T-cell (primary cell): Measurements from ENCODE around the gene PLD4. TPM values are rescaled to one million over a fixed set of nuclear protein-coding genes. Genes with fewer than 3 reads are reported as not detected.
"Not testable (repeated sequence)": the region's sequence is repeated elsewhere in the genome, so short reads cannot be mapped to it uniquely, and the experiment has no call there.

Source experiments
- ATAC-seq, 4 experiments: fragments of 200-7000 bp in 3 of 4; fragments of 150-1000 bp in 1 of 4; cut with Tn5 transposase; replicated peaks in 1 of 4; 1 replicate in 3 of 4; 2 replicates in 1 of 4; pipeline ENCODE4 v1.10.0; 2021; ENCODE audit warnings: moderate library complexity in 3 of 4, mild to moderate bottlenecking in 2 of 4, moderate number of reproducible peaks in 1 of 4
- CTCF ChIA-PET, 2 donors: fragments of 300-600 bp; sonication (Branson Sonifier 250); formaldehyde crosslinking; loops; one replicate each; lab custom pipeline; 2022; ENCODE audit warnings: antibody characterized with exemption in 2 of 2; lab: Charles Lee
- POLR2A ChIA-PET, 2 donors: fragments of 300-600 bp; sonication (Branson Sonifier 250); formaldehyde crosslinking; loops; one replicate each; lab custom pipeline; 2022; ENCODE audit warnings: antibody characterized with exemption in 2 of 2; lab: Charles Lee
- DNase-seq, 35 experiments: peaks; one replicate each; pipeline versions ENCODE4 v3.0.0 to v3.0.0-alpha.2; 2013 to 2023
- H3K27ac ChIP-seq: one replicate; pipeline ENCODE4 v1.5.1; 2013; ENCODE audit warnings: low read length
- H3K27me3 ChIP-seq, 2 experiments: replicated peaks in 1 of 2; 1 replicate in 1 of 2; 2 replicates in 1 of 2; pipeline versions ENCODE4 v1.6.1 to v1.7.0; 2013; ENCODE audit warnings: low read length in 1 of 2, mixed read lengths in 1 of 2; ENCODE audit not compliant: control insufficient read depth in 2 of 2, insufficient read depth in 2 of 2; ENCODE audit errors: extremely low read depth in 1 of 2
- H3K36me3 ChIP-seq, 2 donors: 1 replicate in 1 of 2; 2 replicates in 1 of 2; pipeline versions ENCODE4 v1.6.1 to v1.7.0; 2013; ENCODE audit warnings: low read length in 1 of 2; ENCODE audit not compliant: control insufficient read depth in 2 of 2, insufficient read depth in 1 of 2; ENCODE audit errors: extremely low read depth in 1 of 2
- H3K4me1 ChIP-seq, 2 experiments: 1 replicate in 1 of 2; 2 replicates in 1 of 2; pipeline versions ENCODE4 v1.6.1 to v1.7.0; 2013; ENCODE audit warnings: low read length in 2 of 2, mixed read lengths in 1 of 2; ENCODE audit not compliant: insufficient read depth in 2 of 2, control insufficient read depth in 1 of 2; ENCODE audit errors: extremely low read depth in 1 of 2
- H3K4me3 ChIP-seq, 2 donors: 1 replicate in 1 of 2; 2 replicates in 1 of 2; pipeline versions ENCODE4 v1.5.1 to v1.7.0; 2013; ENCODE audit warnings: mild to moderate bottlenecking in 2 of 2, low read length in 1 of 2, moderate library complexity in 1 of 2; ENCODE audit not compliant: control insufficient read depth in 1 of 2; ENCODE audit errors: extremely low read depth in 1 of 2
- H3K9me3 ChIP-seq: 2 replicates; pipeline ENCODE4 v1.7.0; 2013
- H3K27ac Mint-ChIP-seq, 2 donors: one replicate each; pipeline ENCODE4 v1.8.0; 2020 to 2021; ENCODE audit warnings: mild to moderate bottlenecking in 2 of 2, mixed read lengths in 2 of 2
- H3K27me3 Mint-ChIP-seq, 2 donors: one replicate each; pipeline ENCODE4 v1.8.0; 2021 to 2022; ENCODE audit warnings: mixed read lengths in 2 of 2
- H3K36me3 Mint-ChIP-seq: one replicate; pipeline ENCODE4 v1.8.0; 2021; ENCODE audit warnings: mixed read lengths
- H3K4me1 Mint-ChIP-seq, 3 donors: one replicate each; pipeline ENCODE4 v1.8.0; 2020 to 2022; ENCODE audit warnings: mixed read lengths in 3 of 3, mild to moderate bottlenecking in 1 of 3
- H3K4me3 Mint-ChIP-seq, 3 donors: one replicate each; pipeline ENCODE4 v1.8.0; 2020 to 2022; ENCODE audit warnings: mild to moderate bottlenecking in 3 of 3, mixed read lengths in 3 of 3, moderate library complexity in 3 of 3
- H3K9me3 Mint-ChIP-seq, 3 donors: one replicate each; pipeline ENCODE4 v1.8.0; 2020 to 2022; ENCODE audit warnings: mixed read lengths in 3 of 3
- WGBS: methylation state at CpG from one replicate; pipeline ENCODE4 v1.1.5; 2013; ENCODE audit warnings: missing lambda C conversion rate; ENCODE audit not compliant: insufficient coverage; 5-methylcytosine and 5-hydroxymethylcytosine counted together
- total RNA-seq, 35 experiments: library from RNA in 6 of 35; stranded (reverse) in 6 of 35; fragments of 120-200 nt in 1 of 35; gene quantifications; one replicate each; pipeline versions ENCODE4 v1.2.1 to v1.2.4 and lab custom pipeline; 2013 to 2026

PLD4 gene
- total RNA-seq, 5 donors from 2014 or later (not counting 1 experiment from before 2014, with no cell fraction given) = 0.65 to 4.9 (median 3.9) TPM

DNA sequence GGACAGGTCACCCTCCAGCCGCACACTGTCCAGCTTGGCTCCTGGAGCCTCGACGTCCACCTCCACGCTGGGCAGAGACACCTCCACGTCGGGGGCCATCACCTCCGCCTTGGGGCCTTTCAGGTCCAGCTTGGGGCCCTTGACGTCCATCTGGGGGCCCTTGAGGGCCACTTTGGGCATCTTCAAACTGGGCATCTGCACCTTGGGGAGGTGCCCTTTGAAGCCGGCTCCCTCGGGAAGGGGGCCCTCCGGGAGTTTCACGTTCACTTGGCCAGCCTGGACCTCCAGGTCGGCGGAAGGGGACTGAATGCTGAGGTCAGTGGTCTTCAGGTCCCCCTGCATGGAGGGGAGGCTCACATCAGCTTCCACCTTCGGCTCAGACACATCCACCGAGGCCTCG lies 25.3 kb downstream of the PLD4 start:
- H3K27ac Mint-ChIP-seq = no peak overlapping the region
- ChIA-PET CTCF (no interaction called here), POLR2A (no interaction called here)
- 86% methylated on average over 17 of the region's 17 CpGs for WGBS
- no peaks in the 10 kb centered on the region for H3K4me1 Mint-ChIP-seq
- H3K27ac ChIP-seq = no peak overlapping the region
- no peaks in the 10 kb centered on the region for H3K4me1 ChIP-seq
- no peaks in the 10 kb centered on the region for H3K9me3 Mint-ChIP-seq
- no peak overlapping the region for H3K4me3 Mint-ChIP-seq
- no peaks in the 10 kb centered on the region for H3K36me3 ChIP-seq
- H3K4me3 ChIP-seq = no peak overlapping the region
- ATAC-seq = no peak
- DNase-seq = no peak
- peaks cover 0 to 19% of the 10 kb centered on the region in 2 experiments for H3K27me3 ChIP-seq
- H3K9me3 ChIP-seq = no peaks in the 10 kb centered on the region
- H3K27me3 Mint-ChIP-seq = peaks cover 4 to 6% of the 10 kb centered on the region in 2 donors
- H3K36me3 Mint-ChIP-seq = no peaks in the 10 kb centered on the region

DNA sequence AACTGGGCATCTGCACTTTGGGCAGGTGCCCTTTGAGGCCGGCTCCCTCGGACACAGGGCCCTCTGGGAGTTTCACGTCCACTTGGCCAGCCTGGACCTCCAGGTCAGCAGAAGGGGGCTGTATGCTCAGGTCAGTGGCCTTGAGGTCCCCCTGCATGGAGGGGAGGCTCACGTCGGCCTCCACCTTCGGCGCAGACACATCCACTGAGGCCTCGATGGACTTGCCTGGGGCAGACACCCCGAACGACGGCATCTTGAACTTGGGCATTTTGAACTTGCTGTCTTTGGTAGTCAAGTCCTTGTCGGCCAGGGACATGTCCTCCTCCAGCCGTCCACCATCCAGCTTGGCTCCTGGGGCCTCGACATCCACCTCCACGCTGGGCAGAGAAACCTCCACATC lies 26.0 kb downstream of the PLD4 start:
- H3K4me3 ChIP-seq, H3K36me3 ChIP-seq, H3K27ac Mint-ChIP-seq, H3K27me3 Mint-ChIP-seq, H3K27ac ChIP-seq, H3K4me3 Mint-ChIP-seq, ATAC-seq, H3K4me1 ChIP-seq, H3K9me3 Mint-ChIP-seq, H3K9me3 ChIP-seq, CTCF ChIA-PET, POLR2A ChIA-PET, DNase-seq, H3K4me1 Mint-ChIP-seq, H3K36me3 Mint-ChIP-seq: not testable (repeated sequence)
- peaks cover 0 to 26% of the 10 kb centered on the region in 2 experiments for H3K27me3 ChIP-seq
- 68% methylated on average over 6 of the region's 15 CpGs for WGBS

DNA sequence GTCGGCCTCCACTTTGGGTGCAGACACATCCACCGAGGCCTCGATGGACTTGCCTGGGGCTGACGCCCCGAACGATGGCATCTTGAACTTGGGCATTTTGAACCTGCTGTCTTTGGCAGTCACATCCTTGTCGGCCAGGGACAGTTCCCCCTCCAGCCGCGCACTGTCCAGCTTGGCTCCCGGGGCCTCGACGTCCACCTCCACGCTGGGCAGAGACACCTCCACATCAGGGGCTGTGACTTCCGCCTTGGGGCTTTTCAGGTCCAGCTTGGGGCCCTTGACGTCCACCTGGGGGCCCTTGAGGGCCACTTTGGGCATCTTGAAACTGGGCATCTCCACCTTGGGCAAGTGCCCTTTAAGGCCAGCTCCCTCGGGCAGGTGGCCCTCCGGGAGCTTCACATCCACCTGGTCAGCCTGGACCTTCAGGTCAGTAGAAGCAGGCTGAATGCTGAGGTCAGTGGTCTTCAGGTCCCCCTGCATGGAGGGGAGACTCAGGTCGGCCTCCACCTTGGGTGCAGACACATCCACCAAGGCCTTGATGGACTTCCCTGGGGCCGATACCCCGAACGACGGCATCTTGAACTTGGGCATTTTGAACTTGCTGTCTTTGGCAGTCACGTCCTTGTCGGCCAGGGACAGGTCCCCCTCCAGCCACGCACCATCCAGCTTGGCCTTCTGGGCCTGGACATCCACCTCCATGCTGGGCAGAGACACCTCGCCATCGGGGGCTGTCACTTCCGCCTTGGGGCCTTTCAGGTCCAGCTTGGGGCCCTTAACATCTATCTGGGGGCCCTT lies 27.4 kb downstream of the PLD4 start:
- H3K9me3 Mint-ChIP-seq, DNase-seq, H3K9me3 ChIP-seq, CTCF ChIA-PET, H3K4me1 ChIP-seq, POLR2A ChIA-PET, H3K27ac Mint-ChIP-seq, ATAC-seq, H3K4me3 Mint-ChIP-seq, H3K4me1 Mint-ChIP-seq, H3K36me3 ChIP-seq, H3K27ac ChIP-seq, H3K4me3 ChIP-seq, H3K36me3 Mint-ChIP-seq: not testable (repeated sequence)
- H3K27me3 ChIP-seq = peaks cover 0 to 40% of the 10 kb centered on the region in 2 experiments
- H3K27me3 Mint-ChIP-seq = peaks cover 13 to 16% of the 10 kb centered on the region in 2 donors
- WGBS = 88% methylated on average over 24 of the region's 28 CpGs

DNA sequence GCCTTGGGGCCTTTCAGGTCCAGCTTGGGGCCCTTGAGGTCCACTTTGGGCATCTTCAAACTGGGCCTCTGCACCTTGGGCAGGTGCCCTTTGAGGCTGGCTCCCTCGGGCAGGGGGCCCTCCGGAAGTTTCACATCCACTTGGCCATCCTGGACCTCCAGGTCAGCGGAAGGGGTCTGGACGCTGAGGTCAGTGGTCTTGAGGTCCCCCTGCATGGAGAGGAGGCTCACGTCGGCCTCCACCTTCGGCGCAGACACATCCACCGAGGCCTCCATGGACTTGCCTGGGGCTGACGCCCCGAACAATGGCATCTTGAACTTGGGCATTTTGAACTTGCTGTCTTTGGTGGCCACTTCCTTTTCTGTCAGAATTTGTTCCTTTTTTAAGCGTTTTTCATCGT lies 28.4 kb downstream of the PLD4 start:
- Histone ChIP-seq H3K27ac (no peak overlapping the region), H3K9me3 (no peaks in the 10 kb centered on the region), H3K4me1 (no peaks in the 10 kb centered on the region), H3K27me3 (peaks cover 0 to 42% of the 10 kb centered on the region in 2 experiments), H3K36me3 (no peaks in the 10 kb centered on the region), H3K4me3 (no peak overlapping the region)
- no peaks in the 10 kb centered on the region for H3K36me3 Mint-ChIP-seq
- CTCF ChIA-PET = no interaction called here
- DNase-seq = no peak
- ATAC-seq = no peak
- no peaks in the 10 kb centered on the region for H3K9me3 Mint-ChIP-seq
- POLR2A ChIA-PET = no interaction called here
- H3K4me1 Mint-ChIP-seq = no peaks in the 10 kb centered on the region
- H3K27me3 Mint-ChIP-seq = peaks cover 20 to 23% of the 10 kb centered on the region in 2 donors
- no peak overlapping the region for H3K4me3 Mint-ChIP-seq
- no peak overlapping the region for H3K27ac Mint-ChIP-seq
- 85% methylated on average over 11 of the region's 13 CpGs for WGBS

DNA sequence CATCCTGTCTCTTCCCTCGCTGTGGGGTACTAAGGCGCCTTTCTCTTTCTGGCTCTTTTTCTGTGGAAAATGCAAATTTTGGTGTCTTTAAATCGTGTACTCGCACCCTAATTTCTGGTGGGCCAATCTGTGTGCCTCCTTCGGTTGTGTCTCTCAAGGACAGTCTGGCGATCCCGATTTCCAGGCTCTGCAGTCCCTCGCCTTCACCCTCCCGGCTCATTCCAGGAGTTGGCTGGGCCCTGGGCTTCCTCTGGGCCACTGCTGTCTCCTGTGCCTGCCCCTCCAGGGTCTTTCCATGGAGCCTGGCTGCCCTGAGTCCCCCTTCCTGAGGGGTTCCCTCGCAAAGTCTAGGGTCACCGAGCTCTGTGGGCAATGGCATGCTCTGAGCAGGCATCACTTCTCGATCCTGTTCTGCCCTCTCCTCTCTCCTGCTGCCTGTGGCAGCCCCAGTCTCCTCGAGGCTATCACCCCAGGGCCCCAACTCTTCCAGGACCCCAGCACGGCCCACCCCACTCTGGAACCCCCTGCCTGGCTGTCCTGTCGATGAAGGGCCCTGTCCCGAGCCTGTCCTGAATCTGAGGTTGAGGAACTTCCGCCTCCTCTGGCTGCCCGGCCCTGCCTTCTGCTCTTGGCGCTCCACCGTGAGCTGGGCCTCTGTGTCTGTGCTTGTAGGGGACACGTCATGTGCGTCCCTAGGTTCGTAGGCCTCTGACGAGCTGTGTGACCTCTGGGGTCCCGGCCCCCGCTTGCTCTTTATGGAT lies 29.4 kb downstream of the PLD4 start:
- no peak for ATAC-seq
- DNase-seq = no peak
- H3K4me1 Mint-ChIP-seq = no peaks in the 10 kb centered on the region
- H3K27me3 ChIP-seq = peaks cover 0 to 42% of the 10 kb centered on the region in 2 experiments
- H3K27me3 Mint-ChIP-seq = peaks cover 20 to 23% of the 10 kb centered on the region in 2 donors
- no peaks in the 10 kb centered on the region for H3K4me1 ChIP-seq
- no peaks in the 10 kb centered on the region for H3K9me3 ChIP-seq
- no peaks in the 10 kb centered on the region for H3K36me3 Mint-ChIP-seq
- H3K27ac Mint-ChIP-seq = no peak overlapping the region
- CTCF ChIA-PET = no interaction called here
- POLR2A ChIA-PET = no interaction called here
- H3K9me3 Mint-ChIP-seq = no peaks in the 10 kb centered on the region
- no peak overlapping the region for H3K4me3 ChIP-seq
- H3K36me3 ChIP-seq = no peaks in the 10 kb centered on the region
- 82% methylated on average over 23 of the region's 26 CpGs for WGBS
- no peak overlapping the region for H3K4me3 Mint-ChIP-seq
- no peak overlapping the region for H3K27ac ChIP-seq

DNA sequence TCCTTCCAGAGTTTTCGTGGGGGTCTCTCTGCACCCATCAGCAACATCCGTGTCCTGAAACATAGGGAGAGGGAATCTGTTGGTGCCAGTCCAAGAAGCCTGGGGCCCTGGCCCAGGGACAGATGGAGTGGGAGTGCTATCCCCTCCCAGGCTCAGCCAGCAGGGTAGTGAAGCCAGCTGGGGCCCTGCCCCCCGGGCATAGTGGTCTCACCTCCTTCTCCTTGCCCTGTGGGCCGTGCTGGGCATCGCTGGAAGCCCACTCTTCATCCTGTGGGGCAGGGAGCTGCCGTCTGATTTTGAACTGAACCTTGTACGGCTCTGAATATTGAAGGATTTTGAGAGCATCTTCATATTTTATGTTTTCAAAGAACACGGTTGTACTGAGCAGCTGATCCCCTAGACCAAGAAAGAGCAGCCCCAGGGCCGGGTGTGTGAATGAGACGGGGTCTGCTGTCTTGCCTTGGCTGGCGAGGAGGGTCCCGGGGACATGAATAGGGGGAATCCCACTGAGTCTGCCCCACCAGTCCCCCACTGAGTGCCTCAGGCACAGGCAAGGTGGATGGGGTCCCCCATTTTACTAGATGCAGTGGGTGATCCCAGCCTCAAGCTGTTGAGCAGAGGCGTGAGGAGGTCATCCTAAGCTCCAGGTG lies 30.2 kb downstream of the PLD4 start:
- H3K27me3 Mint-ChIP-seq = peaks cover 20 to 23% of the 10 kb centered on the region in 2 donors
- H3K27ac ChIP-seq = no peak overlapping the region
- ChIA-PET POLR2A (no interaction called here), CTCF (no interaction called here)
- no peaks in the 10 kb centered on the region for H3K4me1 Mint-ChIP-seq
- DNase-seq = no peak
- H3K4me1 ChIP-seq = no peaks in the 10 kb centered on the region
- H3K9me3 Mint-ChIP-seq = no peaks in the 10 kb centered on the region
- H3K27ac Mint-ChIP-seq = no peak overlapping the region
- ATAC-seq = no peak
- H3K36me3 ChIP-seq = no peaks in the 10 kb centered on the region
- H3K9me3 ChIP-seq = no peaks in the 10 kb centered on the region
- H3K4me3 ChIP-seq = no peak overlapping the region
- H3K4me3 Mint-ChIP-seq = no peak overlapping the region
- no peaks in the 10 kb centered on the region for H3K36me3 Mint-ChIP-seq
- 61% methylated on average over 5 of the region's 13 CpGs for WGBS
- peaks cover 0 to 42% of the 10 kb centered on the region in 2 experiments for H3K27me3 ChIP-seq
